22Rv1 (cell line): ENCODE data around the gene MINDY4.

Experiments used
- CTCF ChIP-seq: fragments of 450-650 bp; IDR thresholded peaks from 2 replicates; pipeline ENCODE4 v1.5.1; 2017; ENCODE audit warnings: mild to moderate bottlenecking
- ZFX ChIP-seq: fragments of 450-650 bp; IDR thresholded peaks from 2 replicates; pipeline ENCODE4 v1.6.1; 2017; ENCODE audit warnings: antibody characterized with exemption, borderline replicate concordance

- no peak for TF ChIP-seq CTCF
- no peak for TF ChIP-seq ZFX
Observed at GRCh38 chr7:30772984-30773383, 1.8 kb downstream of the MINDY4 start.
